ENCODE results near the gene GAD2.

The GAD2 gene

DNA sequence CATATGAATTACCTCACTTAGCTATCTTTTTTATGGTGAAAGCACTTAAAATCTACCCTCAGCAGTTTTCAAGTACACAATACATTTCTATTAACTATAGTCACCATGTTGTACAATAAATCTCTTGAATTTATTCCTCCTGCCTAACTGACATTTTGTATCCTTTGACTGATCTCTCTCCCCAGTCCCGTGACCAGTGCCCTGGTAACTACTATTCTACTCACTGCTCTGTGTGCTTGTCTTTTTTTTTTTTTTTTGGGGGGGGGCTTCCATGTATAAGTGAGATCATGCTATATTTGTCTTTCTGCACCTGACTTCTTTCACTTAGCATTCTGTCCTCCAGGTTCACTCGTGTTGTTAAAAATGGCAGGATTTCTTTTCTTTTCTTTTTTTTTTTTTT, 11.4 kb upstream of the GAD2 start:
- TF ChIP-seq FOXP2 (optimal IDR thresholded peaks at IDR 0.05; ENCODE audit: borderline replicate concordance, extremely low read depth, extremely low read length, insufficient read depth): no peak
- no peak for TF ChIP-seq POLR2AphosphoS5 (IDR thresholded peaks at IDR 0.05; ENCODE audit: low read depth, low read length)
- TF ChIP-seq SIN3A (IDR thresholded peaks at IDR 0.05; ENCODE audit: borderline replicate concordance, insufficient read depth, low read length): no peak
- TF ChIP-seq, protein P1, sequence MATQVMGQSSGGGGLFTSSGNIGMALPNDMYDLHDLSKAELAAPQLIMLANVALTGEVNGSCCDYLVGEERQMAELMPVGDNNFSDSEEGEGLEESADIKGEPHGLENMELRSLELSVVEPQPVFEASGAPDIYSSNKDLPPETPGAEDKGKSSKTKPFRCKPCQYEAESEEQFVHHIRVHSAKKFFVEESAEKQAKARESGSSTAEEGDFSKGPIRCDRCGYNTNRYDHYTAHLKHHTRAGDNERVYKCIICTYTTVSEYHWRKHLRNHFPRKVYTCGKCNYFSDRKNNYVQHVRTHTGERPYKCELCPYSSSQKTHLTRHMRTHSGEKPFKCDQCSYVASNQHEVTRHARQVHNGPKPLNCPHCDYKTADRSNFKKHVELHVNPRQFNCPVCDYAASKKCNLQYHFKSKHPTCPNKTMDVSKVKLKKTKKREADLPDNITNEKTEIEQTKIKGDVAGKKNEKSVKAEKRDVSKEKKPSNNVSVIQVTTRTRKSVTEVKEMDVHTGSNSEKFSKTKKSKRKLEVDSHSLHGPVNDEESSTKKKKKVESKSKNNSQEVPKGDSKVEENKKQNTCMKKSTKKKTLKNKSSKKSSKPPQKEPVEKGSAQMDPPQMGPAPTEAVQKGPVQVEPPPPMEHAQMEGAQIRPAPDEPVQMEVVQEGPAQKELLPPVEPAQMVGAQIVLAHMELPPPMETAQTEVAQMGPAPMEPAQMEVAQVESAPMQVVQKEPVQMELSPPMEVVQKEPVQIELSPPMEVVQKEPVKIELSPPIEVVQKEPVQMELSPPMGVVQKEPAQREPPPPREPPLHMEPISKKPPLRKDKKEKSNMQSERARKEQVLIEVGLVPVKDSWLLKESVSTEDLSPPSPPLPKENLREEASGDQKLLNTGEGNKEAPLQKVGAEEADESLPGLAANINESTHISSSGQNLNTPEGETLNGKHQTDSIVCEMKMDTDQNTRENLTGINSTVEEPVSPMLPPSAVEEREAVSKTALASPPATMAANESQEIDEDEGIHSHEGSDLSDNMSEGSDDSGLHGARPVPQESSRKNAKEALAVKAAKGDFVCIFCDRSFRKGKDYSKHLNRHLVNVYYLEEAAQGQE (IDR thresholded peaks at IDR 0.05; ENCODE audit: insufficient read depth in 1 of 2, low read depth in 2 of 2, low read length in 2 of 2): no peak
- TF ChIP-seq TAF1 (IDR thresholded peaks at IDR 0.05; ENCODE audit: borderline replicate concordance, insufficient read depth, low read length): no peak

GRCh38 chr10:26211781-26212444, 4.7 kb upstream of the GAD2 start:
- TF ChIP-seq FOXP2 (optimal IDR thresholded peaks at IDR 0.05; ENCODE audit: borderline replicate concordance, extremely low read depth, extremely low read length, insufficient read depth) (no peak), TAF1 (IDR thresholded peaks at IDR 0.05; ENCODE audit: borderline replicate concordance, insufficient read depth, low read length) (no peak), POLR2AphosphoS5 (IDR thresholded peaks at IDR 0.05; ENCODE audit: low read depth, low read length) (no peak), SIN3A (IDR thresholded peaks at IDR 0.05; ENCODE audit: borderline replicate concordance, insufficient read depth, low read length) (no peak)
- TF ChIP-seq, protein P1 (IDR thresholded peaks at IDR 0.05; ENCODE audit: insufficient read depth in 1 of 2, low read depth in 2 of 2, low read length in 2 of 2): no peak

DNA sequence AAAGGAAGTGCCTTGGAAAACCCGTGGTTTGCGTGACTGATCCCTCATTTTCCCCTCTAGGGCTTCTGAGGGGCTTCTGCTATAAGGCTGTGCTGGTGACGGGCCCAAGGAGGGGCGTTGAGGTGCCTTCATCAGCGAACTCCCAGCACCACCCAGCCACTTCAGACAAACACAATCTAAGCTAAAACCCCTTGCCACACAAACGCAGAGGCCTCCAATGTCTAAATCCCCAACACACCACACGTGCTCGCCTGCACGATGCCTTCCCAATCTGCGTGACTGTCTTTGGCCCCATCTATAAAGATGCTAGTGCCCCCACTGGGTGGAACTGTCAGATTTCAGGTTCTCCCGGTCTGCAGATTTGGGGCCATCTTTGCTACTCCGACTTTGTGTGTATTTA, 4.1 kb upstream of the GAD2 start:
- TF ChIP-seq, protein P1 (IDR thresholded peaks at IDR 0.05; ENCODE audit: insufficient read depth in 1 of 2, low read depth in 2 of 2, low read length in 2 of 2): no peak
- TF ChIP-seq SIN3A (IDR thresholded peaks at IDR 0.05; ENCODE audit: borderline replicate concordance, insufficient read depth, low read length): no peak
- TF ChIP-seq FOXP2 (optimal IDR thresholded peaks at IDR 0.05; ENCODE audit: borderline replicate concordance, extremely low read depth, extremely low read length, insufficient read depth): no peak
- no peak for TF ChIP-seq TAF1 (IDR thresholded peaks at IDR 0.05; ENCODE audit: borderline replicate concordance, insufficient read depth, low read length)
- TF ChIP-seq POLR2AphosphoS5 (IDR thresholded peaks at IDR 0.05; ENCODE audit: low read depth, low read length): no peak

- TF ChIP-seq, protein P1 (IDR thresholded peaks at IDR 0.05; ENCODE audit: insufficient read depth in 1 of 2, low read depth in 2 of 2, low read length in 2 of 2): no peak
- TF ChIP-seq FOXP2 (optimal IDR thresholded peaks at IDR 0.05; ENCODE audit: borderline replicate concordance, extremely low read depth, extremely low read length, insufficient read depth) (no peak), POLR2AphosphoS5 (IDR thresholded peaks at IDR 0.05; ENCODE audit: low read depth, low read length) (no peak), TAF1 (IDR thresholded peaks at IDR 0.05; ENCODE audit: borderline replicate concordance, insufficient read depth, low read length) (no peak), SIN3A (IDR thresholded peaks at IDR 0.05; ENCODE audit: borderline replicate concordance, insufficient read depth, low read length) (no peak)
These were observed 3.3 kb upstream of the GAD2 start for GRCh38 chr10:26213157-26213800.
